NCI-H128 (cell line): ENCODE measurements around the gene COL26A1.

Source experiments
- DNase-seq: peaks from one replicate; lab custom pipeline; 2025; ENCODE audit not compliant: unreplicated experiment; lab: John Stamatoyannopoulos, UW

The COL26A1 gene

DNA sequence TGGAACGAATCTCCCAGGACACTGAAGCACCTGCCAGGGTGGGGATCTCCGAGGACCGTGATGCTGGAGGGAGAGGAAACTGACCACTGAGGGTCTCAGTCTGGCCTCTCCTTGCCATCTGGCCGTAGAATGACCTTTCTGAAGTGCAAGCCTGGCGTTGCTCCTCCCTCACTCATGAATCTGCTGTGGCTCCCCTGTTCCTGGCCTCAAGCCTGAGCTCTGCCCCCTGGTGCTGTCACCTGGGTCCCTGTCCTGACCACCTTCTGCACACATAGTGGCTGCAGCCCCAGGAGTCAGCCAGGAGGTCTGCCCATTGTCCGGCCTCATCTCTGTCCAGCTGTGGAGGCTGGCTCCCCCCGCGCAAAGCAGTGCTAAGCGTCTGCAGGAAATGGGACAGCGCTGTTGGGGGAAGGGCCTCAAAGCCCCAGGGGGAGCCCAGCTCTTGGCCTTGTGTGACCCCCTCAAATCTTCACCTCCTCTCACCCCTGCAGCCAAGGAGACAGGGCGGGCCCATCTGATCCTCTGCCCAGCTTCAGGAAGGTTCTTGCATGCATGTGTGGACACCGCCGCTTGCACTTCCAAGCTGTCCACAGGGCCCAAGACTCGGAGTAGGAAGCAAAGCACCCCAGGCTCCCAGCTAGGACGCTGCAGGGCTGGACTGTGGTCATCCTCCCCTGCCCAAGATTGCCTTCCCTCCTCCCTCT lies 200.7 kb downstream of the COL26A1 start:
- no peak for DNase-seq

- DNase-seq = no peak
Measured at GRCh38 chr7:101563943-101564777, 201.5 kb downstream of the COL26A1 start.

DNA sequence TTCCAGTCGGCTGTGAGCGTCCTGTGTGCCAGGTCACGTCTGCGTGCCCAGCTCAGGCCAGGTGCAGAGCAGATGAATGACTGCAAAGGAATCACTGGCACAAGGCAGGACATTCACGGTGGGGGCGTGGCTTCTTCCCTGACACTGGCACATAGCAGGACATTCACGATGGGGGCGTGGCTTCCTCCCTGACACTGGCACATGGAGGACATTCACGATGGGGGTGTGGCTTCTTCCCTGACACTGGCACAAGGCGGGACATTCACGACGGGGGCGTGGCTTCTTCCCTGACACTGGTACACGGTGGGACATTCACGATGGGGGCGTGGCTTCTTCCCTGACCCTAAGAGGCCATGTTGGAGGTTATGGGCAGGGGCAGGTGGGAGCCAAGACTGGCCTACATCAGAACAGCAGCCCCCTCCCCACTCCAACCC lies 202.1 kb downstream of the COL26A1 start:
- no peak for DNase-seq

- DNase-seq = no peak
Measured at GRCh38 chr7:101565601-101566209, 203.0 kb downstream of the COL26A1 start.

- DNase-seq = no peak
Measured at GRCh38 chr7:101567230-101567629, 204.6 kb downstream of the COL26A1 start.

DNA sequence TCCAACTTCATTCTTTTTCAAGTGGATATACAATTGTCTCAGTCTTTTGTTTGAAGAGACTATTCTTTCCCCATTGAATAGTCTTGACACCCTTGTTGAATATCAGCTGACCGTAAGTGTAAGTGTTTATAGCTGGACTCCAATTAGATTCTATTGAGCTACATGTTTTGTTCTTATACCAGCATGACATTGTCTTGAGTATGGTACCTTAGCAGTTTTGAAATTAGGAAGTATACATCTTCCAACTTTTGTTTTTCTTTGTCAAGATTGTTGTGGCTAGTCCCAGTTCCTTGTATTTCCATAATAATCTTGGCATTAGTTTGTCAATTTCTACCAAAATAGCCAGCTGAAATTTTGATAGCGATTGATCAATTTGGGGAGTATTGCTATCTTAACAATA lies 209.5 kb downstream of the COL26A1 start:
- no peak for DNase-seq

GRCh38 chr7:101575168-101575567 lies 212.5 kb downstream of the COL26A1 start:
- DNase-seq = no peak

DNA sequence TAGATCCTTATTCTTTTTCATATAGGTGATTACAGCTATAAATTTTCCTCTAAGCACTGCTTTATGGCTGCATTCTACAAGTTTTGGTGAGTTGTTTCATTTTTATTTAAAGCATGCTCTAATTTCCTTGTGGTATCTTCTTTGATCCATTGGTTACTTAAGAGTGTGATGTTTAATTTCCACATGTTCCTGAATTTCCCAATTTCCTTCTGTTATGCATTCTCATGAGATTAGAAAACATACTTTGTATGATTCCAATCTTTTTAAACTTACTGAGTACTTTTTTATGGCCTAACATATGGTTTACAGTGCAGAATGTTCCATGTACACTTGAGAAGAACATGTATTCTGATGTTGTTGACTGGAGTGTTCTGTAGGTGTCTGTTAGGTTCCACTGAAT lies 213.0 kb downstream of the COL26A1 start:
- no peak for DNase-seq

DNA sequence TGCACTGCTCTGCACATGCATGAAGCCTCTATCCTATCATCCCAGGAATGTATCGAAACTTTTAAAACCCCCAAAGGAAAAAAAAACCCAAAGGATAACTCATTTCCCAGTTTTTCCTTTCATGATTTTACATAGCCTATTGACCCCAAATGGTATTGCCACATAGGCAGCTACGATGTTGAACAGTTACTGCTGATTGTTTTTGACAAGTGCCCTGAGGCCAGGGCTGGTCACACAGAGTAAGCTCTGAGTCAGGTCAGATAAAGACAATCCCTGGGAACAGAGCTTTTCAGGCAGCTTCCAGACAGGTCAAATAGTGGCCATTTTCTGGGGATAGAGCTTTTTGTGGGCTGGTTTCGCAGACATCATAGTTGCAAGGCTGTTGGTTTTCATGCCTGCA lies 214.3 kb downstream of the COL26A1 start:
- DNase-seq = no peak

DNA sequence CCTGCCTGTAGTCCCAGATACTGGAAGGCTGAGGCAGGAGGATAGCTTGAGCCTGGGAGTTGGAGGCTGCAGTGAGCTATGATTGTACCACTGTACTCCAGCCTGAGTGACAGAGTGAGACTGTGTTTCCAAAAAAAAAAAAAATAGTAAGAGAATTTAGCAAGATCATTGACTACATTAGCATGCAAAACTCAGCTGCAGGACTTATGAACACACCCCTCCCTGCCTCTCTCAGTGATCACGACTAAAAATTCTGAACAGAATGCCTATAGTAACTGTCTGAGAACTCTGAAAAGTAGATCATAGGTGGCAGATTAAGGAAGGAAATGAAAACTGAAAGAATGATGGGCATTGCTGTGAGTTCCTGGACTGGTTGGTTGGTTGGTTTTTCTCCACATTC lies 215.9 kb downstream of the COL26A1 start:
- DNase-seq = no peak

DNA sequence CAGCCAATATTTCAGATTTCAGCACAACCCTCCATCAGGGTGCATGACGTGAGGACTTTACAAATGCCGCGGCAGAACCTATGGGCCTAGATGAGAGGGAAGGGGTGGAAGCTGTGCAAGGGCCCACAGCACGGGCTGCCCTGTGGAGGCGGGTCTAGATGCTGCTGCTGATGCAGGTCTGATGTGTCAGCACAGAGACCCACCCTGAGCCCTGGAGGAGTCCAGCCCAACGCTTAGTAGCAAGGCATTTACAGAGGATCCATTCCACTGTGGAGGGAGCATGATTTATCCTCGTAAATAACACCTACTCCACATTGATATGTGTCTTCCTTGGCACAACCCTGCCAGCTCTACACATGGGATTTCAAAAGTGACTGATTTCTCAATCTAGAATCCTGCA lies 217.9 kb downstream of the COL26A1 start:
- DNase-seq = no peak

DNA sequence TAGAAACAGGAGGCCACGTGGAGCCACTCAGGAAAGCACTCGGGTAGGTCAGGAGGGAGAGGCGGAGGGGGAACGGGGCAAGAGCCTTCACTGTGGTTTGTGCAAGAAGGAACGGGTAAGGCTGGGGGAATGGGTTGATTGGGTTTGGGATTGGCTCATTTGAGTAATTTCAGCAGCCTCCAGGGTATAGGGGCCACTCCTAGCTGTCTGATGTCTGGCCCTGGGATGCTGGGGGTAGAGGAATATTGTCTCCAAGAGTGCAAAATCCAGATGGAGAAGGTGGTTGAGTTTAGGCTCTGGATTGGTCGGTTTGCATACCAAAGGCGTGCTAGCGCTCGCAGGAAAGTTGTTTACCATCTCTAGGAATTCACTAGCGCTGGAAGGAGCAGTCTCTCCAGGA lies 219.2 kb downstream of the COL26A1 start:
- DNase-seq = no peak

- no peak for DNase-seq
Measured at GRCh38 chr7:101582971-101583370, 220.3 kb downstream of the COL26A1 start.

DNA sequence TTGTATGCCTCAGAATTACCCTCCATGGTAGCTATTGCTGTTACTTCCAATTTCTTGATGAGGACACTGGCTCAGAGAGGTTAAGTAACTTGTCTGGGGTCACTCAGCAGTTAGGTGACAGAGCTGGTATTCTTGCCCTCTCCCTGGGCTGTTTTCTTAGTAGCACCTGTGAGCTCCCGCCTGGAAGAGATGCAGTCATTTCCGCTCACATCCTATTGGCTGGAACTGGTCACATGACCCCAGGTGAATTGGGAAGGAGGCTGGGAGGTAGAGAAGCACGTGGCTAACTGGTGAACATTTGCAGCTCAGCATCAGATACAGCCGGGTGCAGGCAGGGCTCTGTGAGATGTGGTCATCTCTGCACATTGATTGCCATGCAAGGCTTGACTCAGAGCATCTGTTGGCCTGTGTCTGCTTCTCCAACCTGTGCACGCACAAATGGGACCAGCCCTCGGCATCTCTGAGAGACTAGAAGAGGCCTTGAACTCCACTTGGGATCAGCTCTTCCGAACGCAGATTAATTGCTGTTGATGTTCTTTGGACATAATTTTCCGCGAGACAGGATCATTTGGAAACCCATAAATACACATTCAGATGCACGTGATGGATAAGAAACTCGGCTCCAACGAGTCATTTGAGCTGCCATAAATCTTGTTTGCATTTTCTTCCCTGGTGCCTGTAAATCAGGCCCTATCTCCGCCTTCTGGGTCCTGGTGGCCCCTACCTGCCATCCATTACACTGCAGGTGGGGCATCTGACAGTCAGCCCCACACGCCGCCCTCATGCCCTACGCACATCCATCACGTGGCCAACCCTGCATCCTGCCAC lies 223.6 kb downstream of the COL26A1 start:
- DNase-seq = no peak

DNA sequence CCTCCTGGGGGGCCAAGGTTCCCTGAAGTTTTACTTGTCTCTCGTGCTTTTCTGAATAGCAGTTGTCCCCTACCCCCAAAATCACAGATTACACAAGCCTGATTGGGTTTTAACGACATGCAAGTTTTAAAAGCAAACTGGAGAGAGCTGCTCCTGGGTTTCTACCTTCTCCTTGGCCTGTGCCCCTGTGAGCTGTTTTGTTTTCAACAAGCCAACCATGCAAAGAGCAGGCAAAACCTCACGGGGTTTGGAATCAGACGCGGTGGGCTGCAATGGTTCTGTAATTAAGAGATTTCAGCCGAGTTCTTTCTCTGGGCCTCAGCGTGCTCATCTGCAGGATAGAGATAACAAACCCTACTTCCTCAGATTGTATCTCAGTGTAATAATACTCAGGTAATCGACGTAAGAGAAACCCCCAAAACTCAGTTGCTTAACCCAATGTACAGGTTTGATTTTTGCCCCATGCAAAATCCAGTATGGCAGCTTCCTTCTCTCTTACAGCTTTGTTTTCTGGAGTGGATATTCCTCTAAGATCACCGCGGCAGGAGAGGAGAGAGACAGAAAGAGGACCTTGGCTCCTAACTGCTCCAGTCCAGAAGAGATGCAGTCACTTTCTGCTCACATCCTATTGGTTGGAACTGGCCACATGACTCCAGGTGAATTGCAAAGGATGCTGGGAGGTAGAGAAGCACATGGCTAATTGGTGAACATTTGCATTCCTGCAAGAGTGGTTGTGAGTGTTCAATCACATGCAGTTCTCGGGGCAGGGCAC lies 224.4 kb downstream of the COL26A1 start:
- no peak for DNase-seq

DNA sequence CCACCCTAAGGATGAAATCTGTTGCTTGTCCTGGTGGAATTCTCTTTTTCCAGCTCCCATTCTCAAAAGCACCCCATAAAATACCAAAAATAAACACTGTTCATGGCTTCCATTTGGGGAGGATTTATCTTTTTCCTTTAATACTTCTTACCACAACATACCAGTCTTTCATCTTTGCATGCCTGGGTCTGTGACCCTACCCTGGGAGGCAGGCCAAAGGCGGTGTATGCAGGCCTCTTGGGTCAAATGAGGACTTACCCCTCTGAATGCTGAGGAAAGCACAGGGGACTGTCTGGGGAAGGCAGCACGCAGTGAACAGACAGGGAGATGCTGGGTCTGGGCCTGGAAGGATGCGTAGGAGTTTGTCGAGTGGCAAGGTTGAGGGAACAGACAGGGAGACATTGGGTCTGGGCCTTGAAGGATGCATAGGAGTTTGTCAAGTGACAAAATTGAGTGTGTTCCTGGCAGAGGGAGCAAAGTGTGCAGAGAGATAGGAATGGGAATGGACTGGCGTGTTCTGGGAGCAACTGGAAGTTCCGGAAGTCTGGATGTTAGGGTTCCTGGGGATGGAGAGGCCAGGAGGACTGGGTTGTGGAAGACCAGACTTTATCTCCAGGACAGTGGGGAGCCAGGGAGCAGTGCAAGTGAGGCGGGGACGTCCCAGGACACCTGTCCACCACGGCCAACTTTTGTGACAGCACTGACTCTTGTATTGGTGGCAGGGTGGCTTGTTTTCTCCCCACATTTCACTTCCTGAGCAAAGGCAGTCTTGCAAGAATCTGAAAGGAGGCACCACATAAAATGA lies 225.7 kb downstream of the COL26A1 start:
- DNase-seq = no peak

GRCh38 chr7:101589052-101589451 lies 226.4 kb downstream of the COL26A1 start:
- no peak for DNase-seq

DNA sequence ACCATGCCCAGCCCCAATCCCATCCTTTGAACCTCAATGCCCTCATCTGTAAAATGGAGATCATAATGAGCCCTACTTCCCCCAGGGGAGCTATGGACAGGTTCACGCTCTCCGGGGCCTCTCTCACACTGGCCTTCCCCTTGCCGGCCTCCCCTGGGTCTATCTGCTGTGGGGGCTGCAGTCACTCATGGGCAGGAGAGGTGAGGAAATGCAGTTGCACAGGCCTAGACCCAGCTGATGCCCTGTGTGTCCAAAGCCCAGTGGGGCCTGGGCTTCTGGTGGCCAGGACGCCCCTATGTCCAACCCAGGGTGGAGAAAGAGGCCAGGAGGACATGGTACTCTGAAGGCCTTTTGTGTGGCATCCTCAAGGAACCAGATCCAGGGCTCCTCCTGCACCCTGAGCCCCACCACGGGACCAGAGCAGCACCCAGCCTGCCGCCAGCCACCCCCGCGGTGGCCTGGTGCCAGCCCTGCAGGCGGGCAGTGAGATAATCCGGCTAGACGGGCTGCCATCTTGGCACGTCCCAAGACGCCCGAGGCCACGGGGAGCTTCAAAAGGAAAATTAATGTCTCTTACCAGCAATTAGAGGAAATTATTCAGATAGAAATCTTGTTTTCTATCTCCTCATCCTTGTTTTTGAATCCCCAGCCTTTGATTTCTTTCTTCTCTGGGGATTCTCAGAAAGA lies 227.4 kb downstream of the COL26A1 start:
- no peak for DNase-seq
